WTC11 (cell line): Measurements from ENCODE around the gene VAC14. TPM values are rescaled to one million over a fixed set of nuclear protein-coding genes. Genes with fewer than 3 reads are reported as not detected.

Experiments used
- ATAC-seq: fragments of 200-7000 bp; cut with Tn5 transposase; 2 replicates; pipeline ENCODE4 v1.10.0; 2021; ENCODE audit warnings: mild to moderate bottlenecking, moderate library complexity
- CTCF ChIA-PET: fragments of 300-600 bp; sonication (Branson Sonifier 250); formaldehyde crosslinking; loops from one replicate; lab custom pipeline; 2021; ENCODE audit warnings: antibody characterized with exemption; lab: Charles Lee
- POLR2A ChIA-PET: fragments of 350-600 bp; sonication (Branson Sonifier 250); formaldehyde crosslinking; loops from one replicate; lab custom pipeline; 2021; ENCODE audit warnings: antibody characterized with exemption; lab: Charles Lee
- DNase-seq: peaks from one replicate; pipeline ENCODE4 v3.0.0; 2021; ENCODE audit warnings: low spot score
- H3K27ac Mint-ChIP-seq: 2 replicates; pipeline ENCODE4 v1.8.0; 2021; ENCODE audit warnings: mixed read lengths
- H3K27me3 Mint-ChIP-seq: 2 replicates; pipeline ENCODE4 v1.8.0; 2021; ENCODE audit warnings: low read depth, mild to moderate bottlenecking, moderate library complexity, mixed read lengths
- H3K36me3 Mint-ChIP-seq: 2 replicates; pipeline ENCODE4 v1.8.0; 2021; ENCODE audit warnings: mixed read lengths
- H3K4me1 Mint-ChIP-seq: 2 replicates; pipeline ENCODE4 v1.8.0; 2022; ENCODE audit warnings: mixed read lengths
- H3K4me3 Mint-ChIP-seq: 2 replicates; pipeline ENCODE4 v1.8.0; 2021; ENCODE audit warnings: mild to moderate bottlenecking, moderate library complexity, mixed read lengths
- H3K9me3 Mint-ChIP-seq: 2 replicates; pipeline ENCODE4 v1.8.0; 2021; ENCODE audit warnings: mixed read lengths
- ATF1 ChIP-seq: sonication (generic); formaldehyde crosslinking; IDR thresholded peaks from 2 replicates; pipeline ENCODE4 v1.8.1; 2023; ENCODE audit warnings: mild to moderate bottlenecking, moderate library complexity, missing genetic modification reagents
- CREB1 ChIP-seq: sonication (generic); formaldehyde crosslinking; IDR thresholded peaks from 2 replicates; pipeline ENCODE4 v1.8.0; 2023; ENCODE audit warnings: mild to moderate bottlenecking, missing genetic modification reagents
- CREM ChIP-seq: sonication (generic); formaldehyde crosslinking; IDR thresholded peaks from 2 replicates; pipeline ENCODE4 v1.8.1; 2022; ENCODE audit warnings: mild to moderate bottlenecking, missing genetic modification reagents, moderate library complexity
- GRHL2 ChIP-seq: fragments of 250-450 bp; sonication (Bioruptor Pico); IDR thresholded peaks from 2 replicates; pipeline ENCODE4 v1.8.0; 2022; ENCODE audit warnings: mild to moderate bottlenecking, moderate library complexity; ENCODE audit not compliant: insufficient replicate concordance, severe bottlenecking
- HMGA2 ChIP-seq: fragments of 250-450 bp; sonication (Bioruptor Pico); IDR thresholded peaks from 2 replicates; pipeline ENCODE4 v1.4.0; 2021; ENCODE audit warnings: mild to moderate bottlenecking, moderate library complexity
- KAT7 ChIP-seq: sonication (generic); formaldehyde crosslinking; IDR thresholded peaks from 2 replicates; pipeline ENCODE4 v1.8.1; 2023; ENCODE audit warnings: missing genetic modification reagents, mild to moderate bottlenecking, borderline replicate concordance
- OVOL2 ChIP-seq: fragments of 250-450 bp; sonication (Bioruptor Pico); IDR thresholded peaks from 2 replicates; pipeline ENCODE4 v1.9.0; 2021; ENCODE audit warnings: mild to moderate bottlenecking, borderline replicate concordance
- RORB ChIP-seq: fragments of 250-450 bp; sonication (Bioruptor Pico); IDR thresholded peaks from 2 replicates; pipeline ENCODE4 v1.9.0; 2021; ENCODE audit warnings: mild to moderate bottlenecking
- SMAD3 ChIP-seq: sonication (generic); formaldehyde crosslinking; IDR thresholded peaks from 2 replicates; pipeline ENCODE4 v1.8.0; 2022; ENCODE audit warnings: missing genetic modification reagents, mild to moderate bottlenecking, borderline replicate concordance
- SMAD4 ChIP-seq: sonication (generic); formaldehyde crosslinking; IDR thresholded peaks from 2 replicates; pipeline ENCODE4 v1.8.0; 2022; ENCODE audit warnings: mild to moderate bottlenecking, missing genetic modification reagents
- TCF7 ChIP-seq: sonication (generic); formaldehyde crosslinking; IDR thresholded peaks from 2 replicates; pipeline ENCODE4 v1.8.0; 2022; ENCODE audit warnings: mild to moderate bottlenecking, low read depth, missing genetic modification reagents, moderate library complexity
- ZNF396 ChIP-seq: fragments of 250-450 bp; sonication (Bioruptor Pico); IDR thresholded peaks from 2 replicates; pipeline ENCODE4 v1.8.0; 2021; ENCODE audit warnings: mild to moderate bottlenecking, moderate library complexity, borderline replicate concordance
- total RNA-seq: library from RNA; stranded (reverse); gene quantifications from 3 replicates; pipeline ENCODE4 v1.2.3, GENCODE V29; 2021
- TF ChIP-seq, protein P1 (sequence below): fragments of 250-450 bp; sonication (Bioruptor Pico); conservative IDR thresholded peaks from 2 replicates; pipeline ENCODE4 v1.9.0; 2021; ENCODE audit warnings: mild to moderate bottlenecking
- TF ChIP-seq, protein P2 (sequence below): fragments of 250-450 bp; sonication (Bioruptor Pico); IDR thresholded peaks from 2 replicates; pipeline ENCODE4 v1.9.0; 2021; ENCODE audit warnings: mild to moderate bottlenecking
- TF ChIP-seq, protein P3 (sequence below): sonication (generic); formaldehyde crosslinking; IDR thresholded peaks from 2 replicates; pipeline ENCODE4 v1.8.1; 2022; ENCODE audit warnings: mild to moderate bottlenecking, missing genetic modification reagents, moderate library complexity, borderline replicate concordance
- TF ChIP-seq, protein P4 (sequence below): sonication (generic); formaldehyde crosslinking; IDR thresholded peaks from 2 replicates; pipeline ENCODE4 v1.8.1; 2023; ENCODE audit warnings: mild to moderate bottlenecking, missing genetic modification reagents, moderate library complexity
- TF ChIP-seq, protein P5 (sequence below): sonication (generic); formaldehyde crosslinking; IDR thresholded peaks from 2 replicates; pipeline ENCODE4 v1.8.1; 2023; ENCODE audit warnings: mild to moderate bottlenecking, missing genetic modification reagents
- TF ChIP-seq, protein P6 (sequence below): sonication (generic); formaldehyde crosslinking; IDR thresholded peaks from 2 replicates; pipeline ENCODE4 v1.8.1; 2022; ENCODE audit warnings: low read depth, missing genetic modification reagents, borderline replicate concordance
- TF ChIP-seq, protein P7 (sequence below): sonication (generic); formaldehyde crosslinking; IDR thresholded peaks from 2 replicates; pipeline ENCODE4 v1.8.1; 2023; ENCODE audit warnings: mild to moderate bottlenecking, missing genetic modification reagents, moderate library complexity
- TF ChIP-seq, protein P8 (sequence below): sonication (generic); formaldehyde crosslinking; IDR thresholded peaks from 2 replicates; pipeline ENCODE4 v1.8.0; 2022; ENCODE audit warnings: mild to moderate bottlenecking, missing genetic modification reagents
- TF ChIP-seq, protein P9 (sequence below): sonication (generic); formaldehyde crosslinking; IDR thresholded peaks from 2 replicates; pipeline ENCODE4 v1.8.0; 2022; ENCODE audit warnings: mild to moderate bottlenecking, missing genetic modification reagents
- TF ChIP-seq, protein P10 (sequence below): sonication (generic); formaldehyde crosslinking; IDR thresholded peaks from 2 replicates; pipeline ENCODE4 v1.8.0; 2023; ENCODE audit warnings: missing genetic modification reagents

Gene VAC14
- total RNA-seq, 1 experiment from 2014 or later, result 60.1 TPM

DNA sequence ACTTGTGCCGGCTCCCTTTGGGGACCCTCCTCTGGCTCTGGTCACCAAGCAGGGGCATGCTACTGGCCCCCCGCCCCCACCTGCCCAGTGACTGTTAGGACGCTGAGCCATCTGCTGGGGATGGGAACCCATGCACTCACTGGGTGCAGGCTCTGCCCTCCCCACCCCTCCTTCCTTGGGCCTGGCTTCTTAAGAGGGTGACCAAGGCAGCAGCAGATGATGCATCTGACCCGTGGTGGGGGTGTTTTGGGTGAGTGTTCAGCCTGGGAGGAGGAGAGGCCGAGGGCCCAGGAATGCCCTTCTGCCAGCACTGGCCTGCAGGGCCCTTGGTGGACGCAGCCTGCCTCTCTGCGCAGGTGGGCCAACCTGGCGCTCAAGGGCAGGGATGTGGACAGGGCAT, 95.9 kb downstream of the VAC14 start:
- ChIA-PET CTCF (interaction anchor here (1.0 to 1.3 kb wide), 3 partner anchors 26 to 66 kb away, joined by 3 to 4 read pairs (median 4); no protein-coding TSS in a partner anchor), POLR2A (no interaction called here)
- TF ChIP-seq KAT7 (CRISPR knock-in tag), result no peak
- TF ChIP-seq, protein P1, sequence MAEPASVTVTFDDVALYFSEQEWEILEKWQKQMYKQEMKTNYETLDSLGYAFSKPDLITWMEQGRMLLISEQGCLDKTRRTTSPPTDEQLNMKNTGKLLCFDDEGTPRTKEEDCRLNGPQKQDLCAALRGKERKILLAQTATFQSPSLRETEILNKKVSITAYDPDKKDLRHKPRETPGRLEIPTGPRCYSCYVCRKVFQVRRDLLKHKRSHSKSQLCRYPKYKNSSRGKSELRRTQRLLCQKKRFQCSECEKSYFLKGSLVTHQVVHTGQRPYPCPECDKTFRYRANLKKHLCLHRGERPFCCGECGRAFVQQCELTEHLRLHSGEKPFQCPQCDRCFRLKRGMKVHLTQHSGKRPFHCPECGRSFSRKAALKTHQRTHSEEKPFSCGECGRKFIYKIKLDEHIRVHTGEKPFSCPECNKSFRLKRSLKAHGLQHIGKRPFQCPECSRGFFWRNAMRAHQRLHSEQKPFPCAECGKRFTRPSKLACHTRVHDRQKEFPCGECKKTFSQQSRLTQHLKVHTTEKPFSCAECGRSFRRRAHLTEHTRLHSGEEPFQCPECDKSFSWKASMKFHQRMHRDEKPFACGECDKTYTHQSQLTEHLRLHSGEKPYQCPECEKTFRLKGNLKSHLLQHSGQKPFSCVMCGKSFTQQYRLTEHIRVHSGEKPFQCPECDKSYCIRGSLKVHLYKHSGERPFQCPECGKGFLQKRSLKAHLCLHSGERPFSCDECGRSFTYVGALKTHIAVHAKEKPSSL, result no peak
- TF ChIP-seq, protein P2, sequence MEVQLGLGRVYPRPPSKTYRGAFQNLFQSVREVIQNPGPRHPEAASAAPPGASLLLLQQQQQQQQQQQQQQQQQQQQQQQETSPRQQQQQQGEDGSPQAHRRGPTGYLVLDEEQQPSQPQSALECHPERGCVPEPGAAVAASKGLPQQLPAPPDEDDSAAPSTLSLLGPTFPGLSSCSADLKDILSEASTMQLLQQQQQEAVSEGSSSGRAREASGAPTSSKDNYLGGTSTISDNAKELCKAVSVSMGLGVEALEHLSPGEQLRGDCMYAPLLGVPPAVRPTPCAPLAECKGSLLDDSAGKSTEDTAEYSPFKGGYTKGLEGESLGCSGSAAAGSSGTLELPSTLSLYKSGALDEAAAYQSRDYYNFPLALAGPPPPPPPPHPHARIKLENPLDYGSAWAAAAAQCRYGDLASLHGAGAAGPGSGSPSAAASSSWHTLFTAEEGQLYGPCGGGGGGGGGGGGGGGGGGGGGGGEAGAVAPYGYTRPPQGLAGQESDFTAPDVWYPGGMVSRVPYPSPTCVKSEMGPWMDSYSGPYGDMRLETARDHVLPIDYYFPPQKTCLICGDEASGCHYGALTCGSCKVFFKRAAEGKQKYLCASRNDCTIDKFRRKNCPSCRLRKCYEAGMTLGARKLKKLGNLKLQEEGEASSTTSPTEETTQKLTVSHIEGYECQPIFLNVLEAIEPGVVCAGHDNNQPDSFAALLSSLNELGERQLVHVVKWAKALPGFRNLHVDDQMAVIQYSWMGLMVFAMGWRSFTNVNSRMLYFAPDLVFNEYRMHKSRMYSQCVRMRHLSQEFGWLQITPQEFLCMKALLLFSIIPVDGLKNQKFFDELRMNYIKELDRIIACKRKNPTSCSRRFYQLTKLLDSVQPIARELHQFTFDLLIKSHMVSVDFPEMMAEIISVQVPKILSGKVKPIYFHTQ (CRISPR knock-in tag), result no peak
- TF ChIP-seq, protein P3, sequence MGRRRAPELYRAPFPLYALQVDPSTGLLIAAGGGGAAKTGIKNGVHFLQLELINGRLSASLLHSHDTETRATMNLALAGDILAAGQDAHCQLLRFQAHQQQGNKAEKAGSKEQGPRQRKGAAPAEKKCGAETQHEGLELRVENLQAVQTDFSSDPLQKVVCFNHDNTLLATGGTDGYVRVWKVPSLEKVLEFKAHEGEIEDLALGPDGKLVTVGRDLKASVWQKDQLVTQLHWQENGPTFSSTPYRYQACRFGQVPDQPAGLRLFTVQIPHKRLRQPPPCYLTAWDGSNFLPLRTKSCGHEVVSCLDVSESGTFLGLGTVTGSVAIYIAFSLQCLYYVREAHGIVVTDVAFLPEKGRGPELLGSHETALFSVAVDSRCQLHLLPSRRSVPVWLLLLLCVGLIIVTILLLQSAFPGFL, result no peak
- H3K27ac Mint-ChIP-seq, result no peak overlapping the region
- H3K4me3 Mint-ChIP-seq, result no peak overlapping the region
- no peaks in the 10 kb centered on the region for H3K9me3 Mint-ChIP-seq
- ATAC-seq (no peak), DNase-seq (no peak)
- no peaks in the 10 kb centered on the region for H3K27me3 Mint-ChIP-seq
- H3K36me3 Mint-ChIP-seq, result no peaks in the 10 kb centered on the region
- H3K4me1 Mint-ChIP-seq, result peaks cover 25% of the 10 kb centered on the region

DNA sequence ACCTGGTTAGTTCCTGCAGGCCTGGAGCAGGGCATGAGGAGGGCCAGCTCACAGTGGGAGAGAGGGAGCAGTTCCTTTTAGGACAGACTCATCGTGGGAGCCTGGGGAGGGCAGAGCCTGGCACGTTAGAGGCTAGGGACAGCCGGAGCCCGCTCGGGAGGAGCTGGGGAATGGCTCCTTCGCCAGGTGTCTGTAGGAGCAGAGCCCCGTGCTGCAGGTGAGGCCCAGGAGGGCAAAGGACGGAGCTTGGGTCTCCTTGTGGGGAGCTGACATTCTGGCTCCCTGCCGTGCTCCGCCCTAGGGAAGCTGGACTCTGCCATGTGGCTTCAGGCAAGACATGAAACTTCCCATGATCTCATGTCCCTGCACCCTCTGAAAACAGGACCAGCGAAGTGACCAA, 96.4 kb downstream of the VAC14 start:
- POLR2A ChIA-PET, result no interaction called here
- H3K27ac Mint-ChIP-seq, result no peak overlapping the region
- H3K4me3 Mint-ChIP-seq, result no peak overlapping the region
- TF ChIP-seq RORB (CRISPR knock-in tag) (no peak), SMAD3 (no peak), HMGA2 (CRISPR knock-in tag) (no peak), CREM (CRISPR knock-in tag) (no peak), TCF7 (CRISPR knock-in tag) (no peak), OVOL2 (CRISPR knock-in tag) (no peak), GRHL2 (CRISPR knock-in tag) (no peak), CREB1 (no peak), SMAD4 (CRISPR knock-in tag) (no peak), ATF1 (no peak), ZNF396 (CRISPR knock-in tag) (no peak)
- TF ChIP-seq, protein P4, sequence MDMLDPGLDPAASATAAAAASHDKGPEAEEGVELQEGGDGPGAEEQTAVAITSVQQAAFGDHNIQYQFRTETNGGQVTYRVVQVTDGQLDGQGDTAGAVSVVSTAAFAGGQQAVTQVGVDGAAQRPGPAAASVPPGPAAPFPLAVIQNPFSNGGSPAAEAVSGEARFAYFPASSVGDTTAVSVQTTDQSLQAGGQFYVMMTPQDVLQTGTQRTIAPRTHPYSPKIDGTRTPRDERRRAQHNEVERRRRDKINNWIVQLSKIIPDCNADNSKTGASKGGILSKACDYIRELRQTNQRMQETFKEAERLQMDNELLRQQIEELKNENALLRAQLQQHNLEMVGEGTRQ (CRISPR knock-in tag), result no peak
- TF ChIP-seq, protein P5, sequence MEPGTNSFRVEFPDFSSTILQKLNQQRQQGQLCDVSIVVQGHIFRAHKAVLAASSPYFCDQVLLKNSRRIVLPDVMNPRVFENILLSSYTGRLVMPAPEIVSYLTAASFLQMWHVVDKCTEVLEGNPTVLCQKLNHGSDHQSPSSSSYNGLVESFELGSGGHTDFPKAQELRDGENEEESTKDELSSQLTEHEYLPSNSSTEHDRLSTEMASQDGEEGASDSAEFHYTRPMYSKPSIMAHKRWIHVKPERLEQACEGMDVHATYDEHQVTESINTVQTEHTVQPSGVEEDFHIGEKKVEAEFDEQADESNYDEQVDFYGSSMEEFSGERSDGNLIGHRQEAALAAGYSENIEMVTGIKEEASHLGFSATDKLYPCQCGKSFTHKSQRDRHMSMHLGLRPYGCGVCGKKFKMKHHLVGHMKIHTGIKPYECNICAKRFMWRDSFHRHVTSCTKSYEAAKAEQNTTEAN (CRISPR knock-in tag), result no peak
- TF ChIP-seq, protein P6, sequence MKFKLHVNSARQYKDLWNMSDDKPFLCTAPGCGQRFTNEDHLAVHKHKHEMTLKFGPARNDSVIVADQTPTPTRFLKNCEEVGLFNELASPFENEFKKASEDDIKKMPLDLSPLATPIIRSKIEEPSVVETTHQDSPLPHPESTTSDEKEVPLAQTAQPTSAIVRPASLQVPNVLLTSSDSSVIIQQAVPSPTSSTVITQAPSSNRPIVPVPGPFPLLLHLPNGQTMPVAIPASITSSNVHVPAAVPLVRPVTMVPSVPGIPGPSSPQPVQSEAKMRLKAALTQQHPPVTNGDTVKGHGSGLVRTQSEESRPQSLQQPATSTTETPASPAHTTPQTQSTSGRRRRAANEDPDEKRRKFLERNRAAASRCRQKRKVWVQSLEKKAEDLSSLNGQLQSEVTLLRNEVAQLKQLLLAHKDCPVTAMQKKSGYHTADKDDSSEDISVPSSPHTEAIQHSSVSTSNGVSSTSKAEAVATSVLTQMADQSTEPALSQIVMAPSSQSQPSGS (CRISPR knock-in tag), result no peak
- TF ChIP-seq, protein P7, sequence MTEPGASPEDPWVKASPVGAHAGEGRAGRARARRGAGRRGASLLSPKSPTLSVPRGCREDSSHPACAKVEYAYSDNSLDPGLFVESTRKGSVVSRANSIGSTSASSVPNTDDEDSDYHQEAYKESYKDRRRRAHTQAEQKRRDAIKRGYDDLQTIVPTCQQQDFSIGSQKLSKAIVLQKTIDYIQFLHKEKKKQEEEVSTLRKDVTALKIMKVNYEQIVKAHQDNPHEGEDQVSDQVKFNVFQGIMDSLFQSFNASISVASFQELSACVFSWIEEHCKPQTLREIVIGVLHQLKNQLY (CRISPR knock-in tag), result no peak
- TF ChIP-seq, protein P8, sequence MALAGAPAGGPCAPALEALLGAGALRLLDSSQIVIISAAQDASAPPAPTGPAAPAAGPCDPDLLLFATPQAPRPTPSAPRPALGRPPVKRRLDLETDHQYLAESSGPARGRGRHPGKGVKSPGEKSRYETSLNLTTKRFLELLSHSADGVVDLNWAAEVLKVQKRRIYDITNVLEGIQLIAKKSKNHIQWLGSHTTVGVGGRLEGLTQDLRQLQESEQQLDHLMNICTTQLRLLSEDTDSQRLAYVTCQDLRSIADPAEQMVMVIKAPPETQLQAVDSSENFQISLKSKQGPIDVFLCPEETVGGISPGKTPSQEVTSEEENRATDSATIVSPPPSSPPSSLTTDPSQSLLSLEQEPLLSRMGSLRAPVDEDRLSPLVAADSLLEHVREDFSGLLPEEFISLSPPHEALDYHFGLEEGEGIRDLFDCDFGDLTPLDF (CRISPR knock-in tag), result no peak
- TF ChIP-seq, protein P9, sequence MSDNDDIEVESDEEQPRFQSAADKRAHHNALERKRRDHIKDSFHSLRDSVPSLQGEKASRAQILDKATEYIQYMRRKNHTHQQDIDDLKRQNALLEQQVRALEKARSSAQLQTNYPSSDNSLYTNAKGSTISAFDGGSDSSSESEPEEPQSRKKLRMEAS (CRISPR knock-in tag), result no peak
- TF ChIP-seq, protein P10, sequence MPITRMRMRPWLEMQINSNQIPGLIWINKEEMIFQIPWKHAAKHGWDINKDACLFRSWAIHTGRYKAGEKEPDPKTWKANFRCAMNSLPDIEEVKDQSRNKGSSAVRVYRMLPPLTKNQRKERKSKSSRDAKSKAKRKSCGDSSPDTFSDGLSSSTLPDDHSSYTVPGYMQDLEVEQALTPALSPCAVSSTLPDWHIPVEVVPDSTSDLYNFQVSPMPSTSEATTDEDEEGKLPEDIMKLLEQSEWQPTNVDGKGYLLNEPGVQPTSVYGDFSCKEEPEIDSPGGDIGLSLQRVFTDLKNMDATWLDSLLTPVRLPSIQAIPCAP (CRISPR knock-in tag), result no peak
- TF ChIP-seq, all 79 proteins: peak for 0
- ATAC-seq (no peak), DNase-seq (no peak)
- H3K27me3 Mint-ChIP-seq, result no peaks in the 10 kb centered on the region
- no peaks in the 10 kb centered on the region for H3K9me3 Mint-ChIP-seq
- CTCF ChIA-PET, result interaction anchor here (1.0 to 1.3 kb wide), 3 partner anchors 25 to 67 kb away, joined by 3 to 4 read pairs (median 4); no protein-coding TSS in a partner anchor
- H3K4me1 Mint-ChIP-seq, result peaks cover 25% of the 10 kb centered on the region
- no peaks in the 10 kb centered on the region for H3K36me3 Mint-ChIP-seq
